ENCODE data around the gene NUP133.

The NUP133 gene

GRCh38 chr1:229535230-229535629 lies 27.1 kb upstream of the NUP133 start:
- H3K4me3 ChIP-seq (ENCODE audit: insufficient read depth, low read length, poor library complexity, severe bottlenecking): no peak overlapping the region
- H3K4me2 ChIP-seq (ENCODE audit: low read depth, low read length, poor library complexity, severe bottlenecking): no peak overlapping the region
- no peaks in the 10 kb centered on the region for H3K79me2 ChIP-seq (ENCODE audit: insufficient read depth, low read length)
- no peaks in the 10 kb centered on the region for H3K9me3 ChIP-seq (ENCODE audit: insufficient read depth, low read length)
- H3K36me3 ChIP-seq (ENCODE audit: low read length): 0 out of 2 replicates have a peak, but pooled peaks cover 3% of the 10 kb centered on the region
- H3F3A ChIP-seq (ENCODE audit: insufficient read depth): no peaks in the 10 kb centered on the region
- no peaks in the 10 kb centered on the region for H3K9me2 ChIP-seq (replicated peaks; ENCODE audit: insufficient read depth, low read length)
- no peak overlapping the region for H2AFZ ChIP-seq (ENCODE audit: low read depth, low read length, severe bottlenecking)
- no peaks in the 10 kb centered on the region for H3K27me3 ChIP-seq (ENCODE audit: low read length)
- no peaks in the 10 kb centered on the region for H4K20me1 ChIP-seq (ENCODE audit: low read depth, low read length)
- TF ChIP-seq CTCF (IDR thresholded peaks at IDR 0.05; ENCODE audit: insufficient read depth, low read length, poor library complexity, severe bottlenecking) (no peak), EZH2phosphoT487 (conservative IDR thresholded peaks at IDR 0.05; ENCODE audit: low read length) (no peak)
- no peak overlapping the region for H3K27ac ChIP-seq (ENCODE audit: low read depth, low read length)
- no peak overlapping the region for H3K9ac ChIP-seq (ENCODE audit: low read length)

DNA sequence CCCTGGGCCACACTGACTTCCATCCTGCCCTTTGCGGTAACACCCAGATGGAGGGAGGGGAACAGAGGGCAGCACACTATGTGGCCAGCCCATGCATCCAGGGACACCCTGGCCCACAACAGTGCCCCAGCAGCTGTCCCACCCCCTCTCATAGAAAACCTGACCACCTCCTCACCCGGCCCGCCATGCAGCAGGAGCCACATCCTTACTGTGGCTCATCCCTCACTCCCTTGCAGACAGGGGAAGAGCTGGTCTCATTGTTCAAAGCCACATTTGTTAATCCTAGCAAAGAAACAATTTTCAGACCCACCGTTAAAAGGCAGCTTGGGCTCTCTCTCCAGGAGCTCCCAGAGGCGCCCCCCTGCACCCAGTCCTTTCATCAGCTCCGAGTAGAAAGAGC lies 23.2 kb upstream of the NUP133 start:
- TF ChIP-seq CTCF (IDR thresholded peaks at IDR 0.05; ENCODE audit: insufficient read depth, low read length, poor library complexity, severe bottlenecking) (no peak), EZH2phosphoT487 (conservative IDR thresholded peaks at IDR 0.05; ENCODE audit: low read length) (no peak)
- H3K79me2 ChIP-seq (ENCODE audit: insufficient read depth, low read length): no peaks in the 10 kb centered on the region
- H3K27me3 ChIP-seq (ENCODE audit: low read length): no peaks in the 10 kb centered on the region
- H3K9me3 ChIP-seq (ENCODE audit: insufficient read depth, low read length): no peaks in the 10 kb centered on the region
- no peak overlapping the region for H3K4me2 ChIP-seq (ENCODE audit: low read depth, low read length, poor library complexity, severe bottlenecking)
- no peak overlapping the region for H3K4me3 ChIP-seq (ENCODE audit: insufficient read depth, low read length, poor library complexity, severe bottlenecking)
- H3K36me3 ChIP-seq (ENCODE audit: low read length): peaks cover 3% of the 10 kb centered on the region; the same call in 1 of the 2 replicates
- no peaks in the 10 kb centered on the region for H3K9me2 ChIP-seq (replicated peaks; ENCODE audit: insufficient read depth, low read length)
- H3K27ac ChIP-seq (ENCODE audit: low read depth, low read length): no peak overlapping the region
- H3F3A ChIP-seq (ENCODE audit: insufficient read depth): no peaks in the 10 kb centered on the region
- no peaks in the 10 kb centered on the region for H4K20me1 ChIP-seq (ENCODE audit: low read depth, low read length)
- no peak overlapping the region for H3K9ac ChIP-seq (ENCODE audit: low read length)
- H2AFZ ChIP-seq (ENCODE audit: low read depth, low read length, severe bottlenecking): no peak overlapping the region

DNA sequence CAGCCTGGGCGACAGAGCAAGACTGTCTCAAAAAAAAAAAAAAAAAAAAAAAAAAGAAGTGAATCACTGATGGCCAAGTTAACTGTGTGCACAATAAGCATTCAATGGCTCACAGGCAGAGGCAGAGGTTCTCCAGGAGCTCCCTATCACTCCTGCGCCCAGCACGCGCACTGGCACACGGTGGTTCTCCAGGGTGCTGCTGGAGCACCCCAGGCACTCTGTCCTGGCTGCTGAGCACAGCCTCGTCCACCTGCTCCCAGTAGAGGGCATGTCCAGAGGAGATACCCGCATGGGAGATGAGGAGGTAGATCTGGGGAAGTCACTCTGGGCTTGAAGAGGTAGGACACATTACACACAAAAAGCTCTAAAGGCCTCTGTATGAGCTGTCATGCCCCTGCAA lies 21.5 kb upstream of the NUP133 start:
- no peak for TF ChIP-seq EZH2phosphoT487 (conservative IDR thresholded peaks at IDR 0.05; ENCODE audit: low read length)
- no peak for TF ChIP-seq CTCF (IDR thresholded peaks at IDR 0.05; ENCODE audit: insufficient read depth, low read length, poor library complexity, severe bottlenecking)
- H3K27me3 ChIP-seq (ENCODE audit: low read length): no peaks in the 10 kb centered on the region
- H4K20me1 ChIP-seq (ENCODE audit: low read depth, low read length): no peaks in the 10 kb centered on the region
- H3K4me2 ChIP-seq (ENCODE audit: low read depth, low read length, poor library complexity, severe bottlenecking): no peak overlapping the region
- H3K9me3 ChIP-seq (ENCODE audit: insufficient read depth, low read length): no peaks in the 10 kb centered on the region
- no peaks in the 10 kb centered on the region for H3F3A ChIP-seq (ENCODE audit: insufficient read depth)
- H3K27ac ChIP-seq (ENCODE audit: low read depth, low read length): no peak overlapping the region
- no peak overlapping the region for H2AFZ ChIP-seq (ENCODE audit: low read depth, low read length, severe bottlenecking)
- H3K9me2 ChIP-seq (replicated peaks; ENCODE audit: insufficient read depth, low read length): no peaks in the 10 kb centered on the region
- peaks cover 3% of the 10 kb centered on the region; the same call in 1 of the 2 replicates for H3K36me3 ChIP-seq (ENCODE audit: low read length)
- H3K79me2 ChIP-seq (ENCODE audit: insufficient read depth, low read length): no peaks in the 10 kb centered on the region
- H3K4me3 ChIP-seq (ENCODE audit: insufficient read depth, low read length, poor library complexity, severe bottlenecking): no peak overlapping the region
- H3K9ac ChIP-seq (ENCODE audit: low read length): no peak overlapping the region
